Measurements from ENCODE around the gene ZNF628.
A peak's percentile ranks its signal among the peaks of the same experiment; 100 is the strongest.
"Not testable (repeated sequence)": the region's sequence is repeated elsewhere in the genome, so short reads cannot be mapped to it uniquely, and the experiment has no call there.

Gene ZNF628

GRCh38 chr19:55476100-55476775 is at the start of gene ZNF628:
Gene ZNF628, plus strand, starts transcription at chr19:55476617. Its CDS starts 3,294 bp downstream, at chr19:55479911.
- peak; percentile 78 for DNase-seq

GRCh38 chr19:55431183-55431582 is 45.2 kb upstream of the ZNF628 start:
- no peak for DNase-seq

GRCh38 chr19:55432241-55432959 is 44.0 kb upstream of the ZNF628 start:
- DNase-seq, result no peak

GRCh38 chr19:55433292-55433691 is 43.1 kb upstream of the ZNF628 start:
- DNase-seq, result no peak

GRCh38 chr19:55434356-55434919 is 42.0 kb upstream of the ZNF628 start:
- no peak for DNase-seq

- DNase-seq, result no peak
These were observed 41.4 kb upstream of the ZNF628 start for GRCh38 chr19:55435020-55435419.

GRCh38 chr19:55436847-55437246 is 39.6 kb upstream of the ZNF628 start:
- DNase-seq, result no peak

GRCh38 chr19:55437410-55437809 is 39.0 kb upstream of the ZNF628 start:
- DNase-seq, result peak; percentile 70

GRCh38 chr19:55439052-55439451 is 37.4 kb upstream of the ZNF628 start:
- DNase-seq, result no peak

- no peak for DNase-seq
These were observed 35.9 kb upstream of the ZNF628 start for GRCh38 chr19:55440411-55441105.

GRCh38 chr19:55441319-55441691 is 35.1 kb upstream of the ZNF628 start:
- DNase-seq, result no peak

GRCh38 chr19:55441692-55442321 is 34.6 kb upstream of the ZNF628 start:
- no peak for DNase-seq

GRCh38 chr19:55442372-55442961 is 34.0 kb upstream of the ZNF628 start:
- no peak for DNase-seq

- DNase-seq, result no peak
These were observed 33.2 kb upstream of the ZNF628 start, which contains the start of gene SHISA7 for GRCh38 chr19:55443045-55443823. Gene SHISA7, minus strand, starts transcription at chr19:55443300. Its CDS starts 437 bp downstream, at chr19:55442863.

GRCh38 chr19:55443824-55444480 is 32.5 kb upstream of the ZNF628 start:
- DNase-seq, result no peak

GRCh38 chr19:55444646-55445045 is 31.8 kb upstream of the ZNF628 start:
- no peak for DNase-seq

- no peak for DNase-seq
These were observed 30.4 kb upstream of the ZNF628 start for GRCh38 chr19:55446060-55446459.

GRCh38 chr19:55447421-55448174 is 28.8 kb upstream of the ZNF628 start:
- DNase-seq, result no peak

- DNase-seq, result not testable (repeated sequence)
These were observed 28.3 kb upstream of the ZNF628 start for GRCh38 chr19:55448175-55448490.

GRCh38 chr19:55449469-55449868 is 26.9 kb upstream of the ZNF628 start:
- DNase-seq, result no peak
